DOHH2 (cell line): ENCODE data around the gene KIR3DL3.
"Not testable (repeated sequence)": the region's sequence is repeated elsewhere in the genome, so short reads cannot be mapped to it uniquely, and the experiment has no call there.

ENCODE experiments used
- EZH2phosphoT487 ChIP-seq: fragments of 200-600 bp; sonication (generic); IDR thresholded peaks from 2 replicates; pipeline ENCODE4 v1.6.1; 2017; ENCODE audit warnings: borderline replicate concordance, mild to moderate bottlenecking, antibody characterized with exemption, low read length, moderate library complexity, mixed read lengths
- TF ChIP-seq, protein P1 (sequence below): fragments of 200-600 bp; sonication (generic); IDR thresholded peaks from one replicate; pipeline ENCODE4 v1.5.1; 2014; ENCODE audit warnings: antibody characterized with exemption, mild to moderate bottlenecking, low read depth, low read length; ENCODE audit not compliant: poor library complexity, severe bottlenecking

DNA sequence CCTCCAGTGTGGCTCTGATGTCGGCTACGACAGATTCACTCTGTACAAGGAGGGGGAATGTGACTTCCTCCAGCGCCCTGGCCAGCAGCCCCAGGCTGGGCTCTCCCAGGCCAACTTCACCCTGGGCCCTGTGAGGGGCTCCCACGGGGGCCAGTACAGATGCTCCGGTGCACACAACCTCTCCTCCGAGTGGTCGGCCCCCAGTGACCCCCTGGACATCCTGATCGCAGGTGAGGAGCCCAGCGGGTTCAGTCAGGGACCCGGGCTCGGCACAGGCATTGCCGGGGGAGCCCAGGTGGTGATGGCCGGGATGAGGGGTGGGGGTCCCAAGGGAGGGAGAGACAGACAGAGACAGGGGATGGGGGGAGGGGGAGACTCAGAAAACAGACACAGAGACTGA, 26.5 kb upstream of the KIR3DL3 start:
- TF ChIP-seq, protein P1, sequence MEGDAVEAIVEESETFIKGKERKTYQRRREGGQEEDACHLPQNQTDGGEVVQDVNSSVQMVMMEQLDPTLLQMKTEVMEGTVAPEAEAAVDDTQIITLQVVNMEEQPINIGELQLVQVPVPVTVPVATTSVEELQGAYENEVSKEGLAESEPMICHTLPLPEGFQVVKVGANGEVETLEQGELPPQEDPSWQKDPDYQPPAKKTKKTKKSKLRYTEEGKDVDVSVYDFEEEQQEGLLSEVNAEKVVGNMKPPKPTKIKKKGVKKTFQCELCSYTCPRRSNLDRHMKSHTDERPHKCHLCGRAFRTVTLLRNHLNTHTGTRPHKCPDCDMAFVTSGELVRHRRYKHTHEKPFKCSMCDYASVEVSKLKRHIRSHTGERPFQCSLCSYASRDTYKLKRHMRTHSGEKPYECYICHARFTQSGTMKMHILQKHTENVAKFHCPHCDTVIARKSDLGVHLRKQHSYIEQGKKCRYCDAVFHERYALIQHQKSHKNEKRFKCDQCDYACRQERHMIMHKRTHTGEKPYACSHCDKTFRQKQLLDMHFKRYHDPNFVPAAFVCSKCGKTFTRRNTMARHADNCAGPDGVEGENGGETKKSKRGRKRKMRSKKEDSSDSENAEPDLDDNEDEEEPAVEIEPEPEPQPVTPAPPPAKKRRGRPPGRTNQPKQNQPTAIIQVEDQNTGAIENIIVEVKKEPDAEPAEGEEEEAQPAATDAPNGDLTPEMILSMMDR: not testable (repeated sequence)
- TF ChIP-seq EZH2phosphoT487: not testable (repeated sequence)
